Activated CD4-positive, alpha-beta T cell treated with anti-CD3 and anti-CD28 coated beads, Interleukin-2, amount 10 ng/mL, durations not matched to agents 7 days and 5 days (primary cell): Measurements from ENCODE around the gene WASF3. TPM values are rescaled to one million over a fixed set of nuclear protein-coding genes. Genes with fewer than 3 reads are reported as not detected.
"Not testable (repeated sequence)": the region's sequence is repeated elsewhere in the genome, so short reads cannot be mapped to it uniquely, and the experiment has no call there.

Source experiments
- CTCF ChIA-PET: fragments of 350-600 bp; sonication (Branson Sonifier 250); formaldehyde crosslinking; loops from one replicate; lab custom pipeline; 2021; ENCODE audit warnings: antibody characterized with exemption; lab: Charles Lee
- POLR2A ChIA-PET: fragments of 350-600 bp; sonication (Branson Sonifier 250); formaldehyde crosslinking; loops from one replicate; lab custom pipeline; 2021; ENCODE audit warnings: antibody characterized with exemption; lab: Charles Lee
- DNase-seq: peaks from one replicate; pipeline ENCODE4 v3.0.0-alpha.2; 2020
- H3K27ac Mint-ChIP-seq: one replicate; pipeline ENCODE4 v1.8.0; 2021; ENCODE audit warnings: mild to moderate bottlenecking, moderate library complexity, mixed read lengths
- H3K27me3 Mint-ChIP-seq: one replicate; pipeline ENCODE4 v1.8.0; 2021; ENCODE audit warnings: mixed read lengths
- H3K36me3 Mint-ChIP-seq: one replicate; pipeline ENCODE4 v1.8.0; 2021; ENCODE audit warnings: low read depth, mixed read lengths
- H3K4me1 Mint-ChIP-seq: one replicate; pipeline ENCODE4 v1.8.0; 2021; ENCODE audit warnings: mixed read lengths
- H3K4me3 Mint-ChIP-seq: one replicate; pipeline ENCODE4 v1.8.0; 2021; ENCODE audit warnings: mild to moderate bottlenecking, moderate library complexity, mixed read lengths
- H3K9me3 Mint-ChIP-seq: one replicate; pipeline ENCODE4 v1.8.0; 2021; ENCODE audit warnings: mixed read lengths
- total RNA-seq, 2 experiments: library from RNA; stranded (reverse); gene quantifications; one replicate each; pipeline ENCODE4 v1.2.3, GENCODE V29; 2021

WASF3 gene
- total RNA-seq, 2 experiments from 2014 or later, result 0.12 TPM; not detected in 1

- H3K27me3 Mint-ChIP-seq, CTCF ChIA-PET, H3K4me3 Mint-ChIP-seq, DNase-seq, H3K9me3 Mint-ChIP-seq, H3K36me3 Mint-ChIP-seq, H3K27ac Mint-ChIP-seq, POLR2A ChIA-PET: not testable (repeated sequence)
- H3K4me1 Mint-ChIP-seq, result peaks cover 23% of the 10 kb centered on the region
Measured at GRCh38 chr13:26723620-26724019, 166.1 kb downstream of the WASF3 start.

GRCh38 chr13:26726684-26727083 lies 169.2 kb downstream of the WASF3 start:
- CTCF ChIA-PET, result no interaction called here
- Mint-ChIP-seq H3K27ac (no peak overlapping the region), H3K36me3 (no peaks in the 10 kb centered on the region), H3K27me3 (peaks cover 4% of the 10 kb centered on the region), H3K4me3 (no peak overlapping the region), H3K4me1 (peaks cover 9% of the 10 kb centered on the region), H3K9me3 (no peaks in the 10 kb centered on the region)
- POLR2A ChIA-PET, result no interaction called here
- DNase-seq, result no peak

DNA sequence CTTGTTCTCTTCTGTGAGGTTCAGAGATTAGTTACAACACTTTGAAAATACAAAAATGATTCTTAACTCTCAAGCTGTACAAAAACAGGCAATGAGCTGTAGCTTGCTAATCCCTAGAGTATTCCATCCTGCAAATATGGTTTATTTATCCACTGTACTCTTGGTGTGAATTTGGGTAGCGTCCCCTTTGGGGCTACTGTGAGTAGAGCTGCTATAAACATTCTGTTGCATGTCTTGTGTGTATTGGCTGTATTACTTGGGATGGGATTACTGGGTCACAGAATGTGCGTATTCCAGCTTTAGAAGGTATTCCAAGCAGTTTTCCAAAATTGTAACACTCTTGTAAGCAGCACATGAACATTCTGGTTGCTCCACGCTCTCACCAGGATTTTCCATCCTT lies 169.6 kb downstream of the WASF3 start:
- Mint-ChIP-seq H3K36me3 (no peaks in the 10 kb centered on the region), H3K4me3 (no peak overlapping the region)

GRCh38 chr13:26727633-26728032 lies 170.2 kb downstream of the WASF3 start:
- ChIA-PET CTCF (no interaction called here), POLR2A (no interaction called here)
- Mint-ChIP-seq H3K27me3 (peaks cover 4% of the 10 kb centered on the region), H3K4me3 (no peak overlapping the region), H3K36me3 (no peaks in the 10 kb centered on the region), H3K9me3 (no peaks in the 10 kb centered on the region), H3K4me1 (no peaks in the 10 kb centered on the region), H3K27ac (no peak overlapping the region)
- no peak for DNase-seq

More for the DNA sequence above, 169.6 kb downstream of the WASF3 start:
- no peaks in the 10 kb centered on the region for H3K9me3 Mint-ChIP-seq
- H3K27ac Mint-ChIP-seq, result no peak overlapping the region
- POLR2A ChIA-PET, result no interaction called here
- CTCF ChIA-PET, result no interaction called here
- no peak for DNase-seq
- peaks cover 4% of the 10 kb centered on the region for H3K27me3 Mint-ChIP-seq
- peaks cover 4% of the 10 kb centered on the region for H3K4me1 Mint-ChIP-seq

- ChIA-PET CTCF (no interaction called here), POLR2A (no interaction called here)
- peaks cover 15% of the 10 kb centered on the region for H3K9me3 Mint-ChIP-seq
- peaks cover 7% of the 10 kb centered on the region for H3K27me3 Mint-ChIP-seq
- H3K4me3 Mint-ChIP-seq, result no peak overlapping the region
- H3K27ac Mint-ChIP-seq, result no peak overlapping the region
- H3K4me1 Mint-ChIP-seq, result no peaks in the 10 kb centered on the region
- no peaks in the 10 kb centered on the region for H3K36me3 Mint-ChIP-seq
- DNase-seq, result no peak
Measured at GRCh38 chr13:26735677-26736076, 178.2 kb downstream of the WASF3 start.

Other genes starting within 250 kb of the WASF3 start
- gene GPR12, start 203.1 kb downstream of the WASF3 start, total RNA-seq, result not detected